K562 (cell line): ENCODE data around the gene TNPO3. TPM values are rescaled to one million over a fixed set of nuclear protein-coding genes. Genes with fewer than 3 reads are reported as not detected.

Experiments used
- KDM1A ChIP-seq, 2 experiments: fragments of 450-650 bp; IDR thresholded peaks; 2 replicates each; pipeline ENCODE4 v1.6.1; 2016; ENCODE audit warnings: mild to moderate bottlenecking in 2 of 2
- L3MBTL2 ChIP-seq: fragments of 450-650 bp; IDR thresholded peaks from 2 replicates; pipeline ENCODE4 v1.6.1; 2016; ENCODE audit warnings: mild to moderate bottlenecking, moderate library complexity
- MAFF ChIP-seq: IDR thresholded peaks from 2 replicates; pipeline ENCODE4 v1.6.1; 2012; ENCODE audit warnings: low read length, improper control_type of control experiment
- MAFG ChIP-seq: fragments of 450-650 bp; conservative IDR thresholded peaks from 2 replicates; pipeline ENCODE4 v1.6.1; 2016; ENCODE audit warnings: missing genetic modification characterization, missing compliant biosample characterization
- MYC ChIP-seq, 2 experiments: fragments of 250-450 bp in 1 of 2; sonication (Bioruptor Pico) in 1 of 2; IDR thresholded peaks; 2 replicates each; pipeline versions ENCODE4 v1.5.1 to v1.6.1; 2012 to 2021; ENCODE audit warnings: low read depth in 2 of 2, borderline replicate concordance in 1 of 2, improper control_type of control experiment in 1 of 2, low read length in 1 of 2, mild to moderate bottlenecking in 1 of 2, moderate library complexity in 1 of 2
- SPI1 ChIP-seq: IDR thresholded peaks from 2 replicates; pipeline ENCODE4 v1.6.1; 2011; ENCODE audit warnings: low read depth, low read length, control low read depth, borderline replicate concordance
- ZBTB40 ChIP-seq, 2 experiments: fragments of 450-650 bp in 1 of 2; sonication (generic) in 1 of 2; formaldehyde crosslinking in 1 of 2; IDR thresholded peaks; 2 replicates each; pipeline versions ENCODE4 v1.7.1 to v1.9.0; 2016 to 2022; ENCODE audit warnings: inconsistent platforms in 1 of 2, mild to moderate bottlenecking in 1 of 2, missing genetic modification reagents in 1 of 2
- polyA plus RNA-seq, 8 experiments: library from polyadenylated mRNA; depleted of rRNA in 4 of 8; stranded (reverse) in 5 of 8; unstranded in 3 of 8; fragments of >200 nt; fragmentation: Nextera tagmentation in 2 of 8; fragmentation: Illumina TruSeq in 1 of 8; extraction: Ambion mirVana in 2 of 8; extraction: Trizol in 1 of 8; gene quantifications; 2 replicates each; pipeline versions ENCODE4 v1.2.1 to v1.2.3, GENCODE V29; 2011 to 2014; ENCODE audit warnings: inconsistent platforms in 1 of 8, missing spikeins in 1 of 8
- total RNA-seq, 7 experiments: library from RNA; depleted of rRNA in 6 of 7; stranded (reverse); fragments of >200 nt in 6 of 7; fragmentation: Illumina TruSeq in 2 of 7; extraction: Trizol in 2 of 7; gene quantifications; 2 replicates each; pipeline versions ENCODE4 v1.2.1 to v1.2.3, GENCODE V29; 2011 to 2021; ENCODE audit warnings: low replicate concordance in 1 of 7
- TF ChIP-seq, protein P1 (sequence below): sonication (generic); formaldehyde crosslinking; IDR thresholded peaks from 2 replicates; pipeline ENCODE4 v1.9.0; 2022; ENCODE audit warnings: mild to moderate bottlenecking, missing genetic modification reagents

TNPO3 gene
- total and polyA plus RNA-seq, 9 of the 15 experiments (the other 6 are each of a cell fraction or from before 2014, with no cell fraction given) = 35.8 to 125 (median 110) TPM

DNA sequence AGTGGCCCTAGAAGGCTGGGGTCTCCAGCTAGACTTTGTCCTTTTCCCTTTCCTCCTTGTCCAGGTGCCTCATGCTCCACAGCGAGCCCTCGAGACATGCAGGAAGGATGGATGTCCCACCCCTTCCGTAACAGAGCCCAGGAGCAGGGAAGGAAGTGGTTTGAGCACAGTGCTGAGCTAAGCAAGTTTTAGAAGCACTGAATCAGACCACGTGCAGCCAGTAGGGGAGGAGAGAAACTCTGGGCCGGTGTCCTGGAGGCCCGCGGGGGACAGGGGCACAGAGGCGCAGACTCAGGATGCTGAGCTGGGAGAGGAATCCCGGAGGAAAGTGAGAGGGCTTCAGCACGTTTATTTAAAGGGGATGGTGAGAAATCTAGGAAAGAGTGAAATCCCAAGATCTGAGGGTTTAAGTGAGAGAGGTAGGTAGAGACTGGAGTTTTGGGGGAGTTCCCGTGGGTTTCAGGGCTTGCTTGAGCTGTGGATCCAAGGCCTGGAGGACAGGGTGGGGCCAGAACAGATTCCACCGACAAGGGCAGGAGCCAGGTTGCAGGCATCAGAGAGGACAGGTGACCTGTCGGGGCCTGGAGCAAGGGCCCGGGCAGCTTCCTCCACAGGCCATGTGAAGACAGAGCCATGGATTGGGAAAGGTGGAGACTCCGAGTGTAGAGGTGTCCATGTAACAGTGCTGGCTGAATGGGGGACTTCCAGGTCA is 121.6 kb downstream of the TNPO3 start (continued):
- TF ChIP-seq ZBTB40 (IDR thresholded peaks at IDR 0.05) = no peak
- no peak for TF ChIP-seq ZBTB40 (CRISPR knock-in tag; IDR thresholded peaks at IDR 0.05)
- TF ChIP-seq MAFF = peak; percentile 80
- peak; percentile 40; the same call in 1 of the 2 replicates for TF ChIP-seq L3MBTL2
- no peak for TF ChIP-seq KDM1A (IDR thresholded peaks at IDR 0.05)
- peak; percentile 77 for TF ChIP-seq MAFG (tag)
- TF ChIP-seq MYC (IDR thresholded peaks at IDR 0.05; ENCODE audit: low read depth, low read length) = 0 out of 2 replicates have a peak, but pooled peaks have one; percentile 20
- TF ChIP-seq MYC (CRISPR knock-in tag; IDR thresholded peaks at IDR 0.05; ENCODE audit: borderline replicate concordance, low read depth) = no peak
- TF ChIP-seq, protein P1, sequence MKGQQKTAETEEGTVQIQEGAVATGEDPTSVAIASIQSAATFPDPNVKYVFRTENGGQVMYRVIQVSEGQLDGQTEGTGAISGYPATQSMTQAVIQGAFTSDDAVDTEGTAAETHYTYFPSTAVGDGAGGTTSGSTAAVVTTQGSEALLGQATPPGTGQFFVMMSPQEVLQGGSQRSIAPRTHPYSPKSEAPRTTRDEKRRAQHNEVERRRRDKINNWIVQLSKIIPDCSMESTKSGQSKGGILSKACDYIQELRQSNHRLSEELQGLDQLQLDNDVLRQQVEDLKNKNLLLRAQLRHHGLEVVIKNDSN (CRISPR knock-in tag) = peak; percentile 46; the same call in 1 of the 2 replicates
- TF ChIP-seq SPI1 = peak; percentile 72; the same call in 1 of the 2 replicates
- TF ChIP-seq, all 486 proteins: peak for 13
